ENCODE measurements around the gene AK5. TPM values are rescaled to one million over a fixed set of nuclear protein-coding genes. Genes with fewer than 3 reads are reported as not detected.

The AK5 gene
- total and polyA plus RNA-seq, 2 experiments from 2014 or later = 8.8 to 12.2 TPM

GRCh38 chr1:77234943-77235342 lies 46.9 kb upstream of the AK5 start (continued):
- TF ChIP-seq CTCF (conservative IDR thresholded peaks at IDR 0.05; ENCODE audit: low read depth in 2 of 2) = no peak
- TF ChIP-seq REST (IDR thresholded peaks at IDR 0.05; ENCODE audit: unreplicated experiment) = no peak
- TF ChIP-seq ETS1 (IDR thresholded peaks at IDR 0.05) = no peak
- no peak for TF ChIP-seq STAT1 (IDR thresholded peaks at IDR 0.05; ENCODE audit: unreplicated experiment)
- no peak for TF ChIP-seq JUNB (IDR thresholded peaks at IDR 0.05; ENCODE audit: unreplicated experiment)
- TF ChIP-seq ZNF331 (CRISPR knock-in tag; IDR thresholded peaks at IDR 0.05; ENCODE audit: low read depth) = no peak
- no peak for TF ChIP-seq NANOG (IDR thresholded peaks at IDR 0.05; ENCODE audit: borderline replicate concordance)
- TF ChIP-seq ZNF114 (CRISPR knock-in tag; IDR thresholded peaks at IDR 0.05) = no peak

GRCh38 chr1:77238462-77238861 lies 43.4 kb upstream of the AK5 start:
- ATAC-seq = no peak
- no peak for TF ChIP-seq POLR2AphosphoS5 (IDR thresholded peaks at IDR 0.05; ENCODE audit: low read depth)
- no peak for TF ChIP-seq REST (IDR thresholded peaks at IDR 0.05; ENCODE audit: unreplicated experiment)
- H3K36me3 Mint-ChIP-seq (ENCODE audit: low read depth) = peaks cover 9% of the 10 kb centered on the region; the same call in 2 of the 3 replicates

More at GRCh38 chr1:77238462-77238861, 43.4 kb upstream of the AK5 start:
- Histone ChIP-seq H3K4me1 (ENCODE audit: insufficient read depth) (no peaks in the 10 kb centered on the region), H3K36me3 (ENCODE audit: insufficient read depth) (no peaks in the 10 kb centered on the region; the same call in 1 of the 2 replicates), H4K20me1 (replicated peaks; ENCODE audit: insufficient read depth) (no peaks in the 10 kb centered on the region), H3K27ac (ENCODE audit: low read depth) (no peak overlapping the region), H3K27me3 (ENCODE audit: insufficient read depth) (no peaks in the 10 kb centered on the region), H3K9me2 (ENCODE audit: insufficient read depth) (no peaks in the 10 kb centered on the region), H3K4me2 (no peak overlapping the region), H3K79me2 (replicated peaks; ENCODE audit: insufficient read depth) (no peaks in the 10 kb centered on the region), H3K4me3 (no peak overlapping the region), H2AFZ (no peak overlapping the region), H3F3A (replicated peaks; ENCODE audit: low read depth) (no peaks in the 10 kb centered on the region)
- DNase-seq (ENCODE audit: low spot score) = no peak
- Mint-ChIP-seq H3K4me3 (no peak overlapping the region), H3K9me3 (peaks cover 7% of the 10 kb centered on the region; the same call in 2 of the 3 replicates), H3K4me1 (no peaks in the 10 kb centered on the region), H3K27ac (no peak overlapping the region), H3K27me3 (ENCODE audit: insufficient read depth, low read depth, poor library complexity) (no peaks in the 10 kb centered on the region)

All from GM23338 (cell line).